Activated CD8-positive, alpha-beta memory T cell treated with anti-CD3 and anti-CD28 coated beads, Interleukin-2, amount 50 U/mL, for 48 hours (primary cell): ENCODE data around the gene LRRC4.

Source experiments
- DNase-seq: peaks from one replicate; pipeline ENCODE4 v3.0.0-alpha.2; 2020

Gene LRRC4

DNA sequence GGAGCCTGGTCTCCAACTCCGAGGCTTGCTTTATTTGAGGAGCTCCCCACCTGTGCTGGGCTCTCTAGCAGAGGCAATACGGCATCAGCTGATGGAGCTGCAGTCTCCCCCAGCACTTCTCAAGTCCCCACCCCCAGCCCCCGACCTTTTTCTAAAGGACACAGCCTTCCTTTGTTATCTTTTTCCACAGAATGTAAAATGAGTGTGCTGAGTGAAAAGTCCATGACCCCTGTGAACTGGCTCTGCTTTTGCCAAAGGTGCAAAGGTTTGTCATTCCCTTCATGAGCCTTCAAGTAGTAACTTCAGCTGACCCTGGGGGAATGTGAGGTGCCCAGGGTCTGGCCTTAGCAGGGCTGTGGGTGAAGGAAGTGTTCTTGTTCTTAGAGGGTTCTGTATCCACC is 25.5 kb downstream of the LRRC4 start:
- DNase-seq = no peak

- DNase-seq = no peak
Measured at GRCh38 chr7:128005117-128005516, 26.1 kb downstream of the LRRC4 start.

- DNase-seq = no peak
Measured at GRCh38 chr7:128004623-128005022, 26.6 kb downstream of the LRRC4 start.

GRCh38 chr7:128003787-128004186 is 27.4 kb downstream of the LRRC4 start:
- no peak for DNase-seq

- DNase-seq = no peak
Measured at GRCh38 chr7:128003167-128003566, 28.1 kb downstream of the LRRC4 start.

- DNase-seq = no peak
Measured at GRCh38 chr7:128000854-128001265, 30.4 kb downstream of the LRRC4 start.

GRCh38 chr7:128000048-128000447 is 31.2 kb downstream of the LRRC4 start:
- no peak for DNase-seq

GRCh38 chr7:127998671-127999070 is 32.6 kb downstream of the LRRC4 start:
- DNase-seq = no peak

DNA sequence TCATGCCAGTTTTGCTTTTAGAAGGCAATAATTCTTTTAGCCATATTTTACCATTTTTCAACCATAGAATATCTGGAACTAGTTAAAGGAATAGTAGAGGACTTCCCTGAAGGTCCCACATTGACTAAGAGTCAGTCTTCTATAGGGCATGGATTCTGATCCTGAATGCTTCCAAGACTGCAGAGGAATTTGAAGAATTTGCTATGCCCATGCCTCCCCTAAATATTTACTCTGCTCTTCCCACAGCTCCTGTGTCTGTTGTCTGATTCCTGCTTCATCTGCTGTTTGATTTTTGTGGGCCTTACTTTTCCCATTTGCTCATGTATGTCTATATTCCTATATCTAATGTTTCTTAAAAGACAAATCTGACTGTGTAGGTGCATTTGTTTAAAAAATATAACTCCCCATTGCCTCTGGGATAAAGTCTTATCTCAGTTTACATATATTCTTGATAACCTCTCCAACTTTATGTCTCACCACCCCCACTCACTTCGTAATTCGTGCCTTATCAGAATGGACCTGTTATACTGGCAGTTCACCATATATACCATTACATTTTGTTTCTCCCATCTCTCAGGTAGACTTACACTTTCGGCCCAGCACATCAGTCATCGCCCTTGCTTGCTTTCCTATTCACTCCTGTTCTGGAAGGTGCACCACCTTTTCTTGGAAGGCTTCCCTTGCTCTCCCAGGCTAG is 33.9 kb downstream of the LRRC4 start:
- no peak for DNase-seq

DNA sequence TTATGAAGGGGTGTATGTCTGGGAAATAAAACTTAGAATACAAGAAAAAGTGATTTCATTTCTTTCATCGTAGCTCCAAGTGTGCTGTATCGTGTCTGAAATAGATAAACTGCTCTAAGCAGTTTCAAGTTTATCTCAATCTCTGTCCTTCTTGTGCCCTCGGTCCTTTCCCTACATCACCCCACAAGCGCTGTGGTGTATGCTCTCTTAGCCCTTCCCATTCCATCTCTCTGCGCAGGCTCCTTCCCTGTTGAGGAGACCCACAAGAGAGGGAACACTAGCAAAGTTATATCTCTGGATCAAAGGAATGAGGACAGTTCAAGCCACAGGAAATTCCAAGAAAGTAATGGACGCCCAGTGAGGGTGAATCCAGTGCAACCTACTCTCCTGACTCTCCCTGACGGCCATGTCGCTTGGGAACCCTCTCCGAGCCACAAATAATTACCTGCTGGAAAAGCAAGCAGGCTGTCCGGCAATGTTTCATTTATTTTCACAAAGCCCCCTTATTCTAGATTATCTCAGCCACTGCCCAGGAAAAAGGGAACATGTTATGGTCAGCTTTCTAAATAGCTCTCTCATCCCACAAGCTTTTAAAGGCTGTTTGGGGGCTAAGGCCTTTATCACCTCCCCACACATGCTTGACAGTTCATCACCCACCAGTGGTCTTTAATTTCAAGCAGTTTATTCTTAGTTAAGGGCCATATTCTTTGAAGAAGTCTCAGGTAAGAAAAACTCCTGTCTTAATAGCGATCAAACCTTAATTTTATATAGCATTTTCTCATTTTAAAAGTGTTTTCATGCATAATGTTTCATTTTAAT is 34.8 kb downstream of the LRRC4 start:
- DNase-seq = no peak

DNA sequence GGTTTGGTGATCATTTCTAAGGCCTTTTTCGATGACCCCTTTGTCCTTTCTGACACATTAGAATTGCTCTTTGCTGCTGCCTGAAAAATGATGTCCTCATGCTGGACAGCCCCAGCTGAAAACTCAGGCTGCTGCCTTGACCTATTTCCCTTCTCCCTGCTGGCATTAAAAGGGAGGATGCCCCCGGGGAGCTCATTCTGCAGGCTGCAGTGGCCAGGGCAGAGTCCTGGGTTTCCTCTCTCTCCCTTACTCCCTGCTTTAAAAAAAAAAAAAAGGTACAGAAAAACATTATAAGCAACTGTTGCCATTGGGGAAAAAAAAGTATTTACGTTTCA is 35.4 kb downstream of the LRRC4 start:
- DNase-seq = no peak

DNA sequence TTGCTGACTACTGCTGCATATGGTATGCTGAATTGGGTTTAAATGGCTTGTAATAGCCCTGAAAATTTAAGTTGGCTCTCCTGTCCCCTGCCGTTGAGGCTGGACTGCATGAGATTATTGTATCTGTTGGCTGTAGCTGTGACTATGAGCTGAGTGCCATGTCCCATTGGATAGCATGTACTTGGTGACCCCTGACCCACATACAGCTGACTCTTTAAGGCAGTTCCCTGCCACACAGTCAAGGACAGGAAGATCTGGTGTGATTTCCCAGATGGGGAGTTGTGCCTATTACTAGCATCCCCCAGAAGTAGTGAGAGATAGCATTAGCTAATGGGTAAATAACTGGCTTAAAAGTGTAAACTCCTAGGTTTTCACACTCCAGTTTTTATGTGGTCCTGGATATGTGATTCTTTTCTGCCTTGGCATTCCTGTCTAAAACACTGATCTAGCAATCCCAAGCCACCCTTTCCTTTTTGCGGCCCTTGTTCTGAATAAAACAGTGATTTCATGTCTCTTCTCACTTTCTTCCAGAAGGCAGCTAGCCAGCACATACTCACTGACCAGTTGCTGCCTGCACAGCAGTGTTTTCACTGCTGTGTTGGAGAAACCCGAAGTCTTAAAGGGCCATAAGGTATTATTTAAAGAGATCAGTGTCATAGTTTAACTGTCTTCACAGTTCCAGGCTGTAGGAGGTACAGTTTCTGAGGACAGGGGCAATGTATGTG is 35.9 kb downstream of the LRRC4 start:
- DNase-seq = no peak

- DNase-seq = no peak
Measured at GRCh38 chr7:127993987-127994386, 37.2 kb downstream of the LRRC4 start.

GRCh38 chr7:127993317-127993716 is 37.9 kb downstream of the LRRC4 start:
- DNase-seq = no peak

GRCh38 chr7:127988751-127989150 is 42.5 kb downstream of the LRRC4 start:
- no peak for DNase-seq

DNA sequence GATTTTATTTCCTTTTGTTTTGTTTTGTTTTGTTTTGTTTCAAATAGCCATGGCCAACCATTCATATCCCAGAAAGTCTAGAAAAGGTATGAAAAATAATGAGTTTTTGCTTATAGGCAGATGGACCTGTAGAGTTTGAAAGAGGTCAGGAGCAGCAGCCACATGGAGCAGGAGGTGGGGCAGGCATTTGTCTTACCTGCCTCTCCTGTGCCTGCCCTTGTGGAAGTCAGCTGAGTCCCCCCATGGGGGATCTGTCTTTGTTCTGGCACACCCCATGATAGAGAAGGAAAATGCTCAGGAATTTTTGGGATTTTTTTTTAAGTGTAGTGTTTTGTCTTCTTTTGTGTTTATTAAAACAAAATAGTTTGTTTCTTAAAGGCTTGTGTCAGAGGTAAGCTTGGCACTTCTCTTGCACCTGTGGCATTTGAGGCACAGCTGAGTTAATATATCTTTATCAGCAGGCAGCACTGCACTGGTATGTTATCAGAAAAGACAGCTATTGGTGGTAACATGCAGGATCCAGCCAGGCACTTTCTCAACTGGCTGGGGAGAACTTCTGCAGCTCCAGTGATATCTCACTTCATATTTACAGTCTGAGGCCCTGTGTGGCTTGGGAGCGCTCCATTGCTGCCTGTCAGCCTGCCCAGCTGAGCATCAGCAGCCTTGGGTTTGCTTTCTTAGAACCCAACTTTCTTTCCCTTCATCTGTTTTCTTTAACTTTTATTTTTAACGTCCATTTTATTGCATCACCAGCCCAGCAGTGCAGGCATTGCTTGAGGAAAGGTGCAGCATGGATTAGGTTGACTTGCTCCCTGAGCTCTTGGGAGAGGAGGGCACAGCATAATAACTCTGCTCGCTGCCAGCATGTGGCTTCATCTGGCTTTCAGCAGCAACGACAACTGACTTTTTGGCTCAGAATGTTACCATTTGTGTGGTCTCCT is 44.4 kb downstream of the LRRC4 start:
- no peak for DNase-seq

DNA sequence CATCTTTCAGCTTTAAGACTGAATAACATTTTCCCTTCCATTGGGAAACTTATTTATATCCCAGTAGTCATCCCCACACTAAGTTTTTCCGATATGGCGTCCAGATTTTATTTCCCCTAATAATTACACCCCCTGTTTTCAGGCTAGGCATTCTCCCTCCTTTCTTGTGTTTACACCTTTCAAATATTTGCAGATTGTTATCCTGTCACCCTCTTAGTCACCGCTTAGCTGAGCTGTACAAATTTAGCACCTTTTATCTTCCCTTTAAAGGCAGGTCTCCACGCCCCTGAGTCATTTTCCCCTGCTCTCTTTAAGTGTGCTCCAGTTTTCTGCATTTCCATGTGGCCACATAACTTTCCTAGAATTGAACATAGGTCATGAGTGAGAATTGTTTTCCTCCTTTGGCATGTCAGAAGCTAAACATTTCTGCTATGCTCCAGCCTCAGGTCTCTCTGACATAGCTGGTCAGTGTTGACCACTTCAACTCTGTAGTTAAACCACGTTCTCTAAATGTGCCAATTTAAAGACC is 47.4 kb downstream of the LRRC4 start:
- DNase-seq = no peak

DNA sequence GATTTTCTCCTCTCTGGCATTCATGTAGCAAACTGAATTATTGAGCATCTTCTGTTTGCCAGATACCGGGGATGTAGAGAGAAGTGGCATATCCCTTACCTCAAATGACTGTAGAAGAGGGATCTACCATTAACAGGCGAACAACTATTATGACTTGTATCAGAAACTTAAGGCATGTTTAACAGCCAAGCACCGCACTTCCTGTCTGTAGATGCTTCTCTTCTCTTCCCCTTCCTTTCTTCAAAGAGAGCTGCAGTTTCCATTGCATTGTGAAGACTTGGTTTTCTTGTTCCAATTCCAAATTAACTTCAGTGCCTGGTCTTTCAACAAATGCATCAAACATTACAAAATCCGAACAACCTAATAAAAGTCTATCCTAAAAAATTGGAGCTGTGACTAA is 49.3 kb downstream of the LRRC4 start:
- DNase-seq = no peak

- no peak for DNase-seq
Measured at GRCh38 chr7:127980901-127981300, 50.3 kb downstream of the LRRC4 start.

DNA sequence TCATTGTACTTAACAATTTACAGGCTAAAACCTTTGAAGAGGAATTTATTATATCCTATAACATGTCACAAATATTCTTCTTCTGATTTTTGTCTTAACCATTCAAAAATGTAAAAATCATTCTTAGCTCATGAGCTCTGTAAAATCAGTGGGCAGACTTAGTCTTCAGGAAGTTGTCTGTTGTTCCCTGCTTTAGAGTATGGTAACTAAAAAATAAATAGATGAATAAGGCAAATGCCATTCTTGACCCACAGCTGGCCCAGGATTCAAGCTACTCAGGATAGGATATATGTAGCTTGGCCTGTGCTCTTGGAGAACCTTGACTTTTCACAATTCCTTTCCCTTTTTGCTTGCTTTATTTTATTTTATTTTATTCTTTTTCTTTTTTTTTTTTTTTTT is 51.5 kb downstream of the LRRC4 start:
- no peak for DNase-seq

DNA sequence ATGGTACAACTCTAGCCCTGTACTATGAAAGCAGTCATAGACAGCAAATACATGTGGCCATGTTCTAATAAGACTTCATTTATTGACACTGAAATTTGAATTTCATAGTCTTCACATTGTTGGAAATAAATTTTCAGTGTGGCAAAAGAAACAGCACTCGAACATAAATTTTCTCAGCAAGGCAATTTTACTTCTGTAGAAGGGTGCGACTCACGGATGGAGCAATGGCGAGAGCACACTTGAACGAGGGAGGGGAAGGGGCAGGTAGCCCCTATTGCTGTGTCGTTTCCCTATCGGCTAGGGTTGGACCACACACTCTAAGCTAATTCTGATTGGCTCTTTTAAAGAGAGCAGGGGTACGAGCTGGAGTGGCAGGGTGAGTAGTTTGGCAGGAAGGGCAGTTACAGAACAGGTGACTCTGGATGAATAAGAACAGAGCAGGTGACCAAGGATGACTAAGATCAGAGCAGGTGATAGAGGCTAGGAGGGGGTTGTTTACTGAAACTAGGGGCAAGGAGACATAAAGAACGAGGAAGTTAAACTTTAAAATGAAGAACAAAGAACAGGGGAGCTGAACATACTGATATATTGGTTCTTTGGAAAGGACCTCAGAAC is 52.0 kb downstream of the LRRC4 start:
- DNase-seq = no peak

GRCh38 chr7:127978421-127978820 is 52.8 kb downstream of the LRRC4 start:
- no peak for DNase-seq
